Peyer's patch (tissue), 4 donors: ENCODE data around the gene SKI. TPM values are rescaled to one million over a fixed set of nuclear protein-coding genes. Genes with fewer than 3 reads are reported as not detected.

Experiments used
- DNase-seq, 3 donors: peaks; one replicate each; pipeline ENCODE4 v3.0.0-alpha.2; 2017 to 2019
- H3K27ac ChIP-seq, 4 donors: fragments of 200-600 bp; sonication (generic); one replicate each; pipeline ENCODE4 v1.5.1; 2016 to 2019
- H3K27me3 ChIP-seq, 2 donors: fragments of 200-600 bp; sonication (generic); one replicate each; pipeline ENCODE4 v1.5.1; 2019
- H3K36me3 ChIP-seq, 3 donors: fragments of 200-600 bp; sonication (generic); one replicate each; pipeline ENCODE4 v1.5.1; 2016 to 2019
- H3K4me1 ChIP-seq, 4 donors: fragments of 200-600 bp; sonication (generic); one replicate each; pipeline ENCODE4 v1.5.1; 2016 to 2019
- H3K4me3 ChIP-seq, 4 donors: fragments of 200-600 bp; sonication (generic); 1 replicate in 3 of 4; 2 replicates in 1 of 4; pipeline ENCODE4 v1.5.1; 2016 to 2019; ENCODE audit warnings: mild to moderate bottlenecking in 1 of 4
- H3K9me3 ChIP-seq, 4 donors: fragments of 200-600 bp; sonication (generic); one replicate each; pipeline ENCODE4 v1.5.1; 2016 to 2019; ENCODE audit warnings: mild to moderate bottlenecking in 1 of 4
- POLR2A ChIP-seq, 2 donors: fragments of 450-650 bp; IDR thresholded peaks; one replicate each; pipeline ENCODE4 v1.5.1; 2017; ENCODE audit warnings: antibody characterized with exemption in 2 of 2, mild to moderate bottlenecking in 2 of 2, moderate library complexity in 2 of 2
- total RNA-seq, 4 donors: library from RNA; depleted of rRNA; stranded (reverse); fragments of >200 nt; gene quantifications; one replicate each; pipeline ENCODE4 v1.1.0, GENCODE V29; 2016
- TF ChIP-seq, protein P1 (sequence below), 6 experiments: fragments of 450-650 bp in 4 of 6; fragments of 200-600 bp in 2 of 6; sonication (generic) in 1 of 6; IDR thresholded peaks; one replicate each; pipeline ENCODE4 v1.5.1; 2017 to 2019; ENCODE audit warnings: antibody characterized with exemption in 6 of 6, mild to moderate bottlenecking in 3 of 6, moderate library complexity in 1 of 6

The SKI gene
- total RNA-seq, 4 donors from 2014 or later: 20.1 to 41.5 (median 37.1) TPM

DNA sequence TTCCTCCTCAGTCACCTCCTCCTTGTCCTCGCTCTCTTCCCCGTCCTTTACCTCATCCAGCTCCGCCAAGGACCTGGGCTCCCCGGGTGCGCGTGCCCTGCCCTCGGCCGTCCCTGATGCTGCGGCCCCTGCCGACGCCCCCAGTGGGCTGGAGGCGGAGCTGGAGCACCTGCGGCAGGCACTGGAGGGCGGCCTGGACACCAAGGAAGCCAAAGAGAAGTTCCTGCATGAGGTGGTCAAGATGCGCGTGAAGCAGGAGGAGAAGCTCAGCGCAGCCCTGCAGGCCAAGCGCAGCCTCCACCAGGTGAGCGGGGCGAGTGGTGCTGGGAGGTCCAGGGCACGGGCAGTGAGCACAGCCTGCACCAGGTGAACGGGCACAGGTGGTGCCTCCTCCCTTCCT, 76.2 kb downstream of the SKI start:
- H3K9me3 ChIP-seq: no peaks in the 10 kb centered on the region
- TF ChIP-seq, protein P1, sequence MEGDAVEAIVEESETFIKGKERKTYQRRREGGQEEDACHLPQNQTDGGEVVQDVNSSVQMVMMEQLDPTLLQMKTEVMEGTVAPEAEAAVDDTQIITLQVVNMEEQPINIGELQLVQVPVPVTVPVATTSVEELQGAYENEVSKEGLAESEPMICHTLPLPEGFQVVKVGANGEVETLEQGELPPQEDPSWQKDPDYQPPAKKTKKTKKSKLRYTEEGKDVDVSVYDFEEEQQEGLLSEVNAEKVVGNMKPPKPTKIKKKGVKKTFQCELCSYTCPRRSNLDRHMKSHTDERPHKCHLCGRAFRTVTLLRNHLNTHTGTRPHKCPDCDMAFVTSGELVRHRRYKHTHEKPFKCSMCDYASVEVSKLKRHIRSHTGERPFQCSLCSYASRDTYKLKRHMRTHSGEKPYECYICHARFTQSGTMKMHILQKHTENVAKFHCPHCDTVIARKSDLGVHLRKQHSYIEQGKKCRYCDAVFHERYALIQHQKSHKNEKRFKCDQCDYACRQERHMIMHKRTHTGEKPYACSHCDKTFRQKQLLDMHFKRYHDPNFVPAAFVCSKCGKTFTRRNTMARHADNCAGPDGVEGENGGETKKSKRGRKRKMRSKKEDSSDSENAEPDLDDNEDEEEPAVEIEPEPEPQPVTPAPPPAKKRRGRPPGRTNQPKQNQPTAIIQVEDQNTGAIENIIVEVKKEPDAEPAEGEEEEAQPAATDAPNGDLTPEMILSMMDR (IDR thresholded peaks at IDR 0.05): no peak
- no peak for TF ChIP-seq POLR2A (IDR thresholded peaks at IDR 0.05)
- H3K4me1 ChIP-seq: peaks cover 0 to 31% (median 20%) of the 10 kb centered on the region in 4 donors
- peaks cover 0 to 61% (median 0%) of the 10 kb centered on the region in 3 donors for H3K36me3 ChIP-seq
- no peaks in the 10 kb centered on the region for H3K27me3 ChIP-seq
- H3K27ac ChIP-seq: no peak overlapping the region
- no peak for DNase-seq
- H3K4me3 ChIP-seq: no peak overlapping the region

DNA sequence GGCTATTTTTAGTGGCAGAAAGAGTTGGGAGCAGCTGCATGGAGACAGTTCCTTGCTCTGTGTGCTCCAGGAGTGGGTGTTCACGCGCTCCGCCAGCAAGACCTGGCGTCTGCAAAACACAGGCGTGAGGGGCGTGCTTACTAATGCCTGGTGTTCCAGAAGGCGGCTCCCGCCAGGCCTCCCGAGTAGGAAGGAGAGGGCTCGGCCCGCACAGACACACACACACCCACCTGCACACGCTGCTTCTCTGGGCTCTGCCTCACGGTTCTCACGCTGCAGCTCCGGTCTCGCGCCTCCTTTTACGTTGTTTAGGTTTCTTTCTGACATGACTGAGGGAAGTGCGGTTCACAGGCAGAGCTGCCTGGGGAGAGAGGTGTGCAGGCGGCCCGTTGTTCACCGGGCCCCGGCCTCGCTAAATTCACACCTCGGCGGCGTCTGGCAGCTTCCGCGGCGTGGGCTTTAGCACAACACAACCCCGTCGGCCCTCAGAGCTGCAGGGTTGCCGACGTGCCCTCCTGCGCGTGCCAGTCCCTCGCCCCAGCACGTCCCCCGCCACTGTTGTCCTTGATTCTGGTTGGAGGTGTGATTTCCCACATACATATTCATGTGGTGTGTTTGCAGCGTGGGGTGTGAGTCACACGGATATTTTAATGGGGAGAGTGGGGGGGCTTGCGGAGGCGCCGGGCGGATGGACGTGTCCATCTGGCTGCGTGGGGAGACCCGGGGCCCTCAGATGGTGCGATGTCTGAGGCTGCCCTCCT, 77.0 kb downstream of the SKI start:
- no peaks in the 10 kb centered on the region for H3K9me3 ChIP-seq
- no peak overlapping the region for H3K4me3 ChIP-seq
- peaks cover 0 to 24% (median 11%) of the 10 kb centered on the region in 4 donors for H3K4me1 ChIP-seq
- no peaks in the 10 kb centered on the region for H3K27me3 ChIP-seq
- H3K27ac ChIP-seq: no peak overlapping the region
- H3K36me3 ChIP-seq: peaks cover 0 to 63% (median 0%) of the 10 kb centered on the region in 3 donors
- TF ChIP-seq, protein P1 (IDR thresholded peaks at IDR 0.05): no peak
- TF ChIP-seq POLR2A (IDR thresholded peaks at IDR 0.05): no peak
- DNase-seq: no peak

GRCh38 chr1:2306151-2306978, 78.2 kb downstream of the SKI start:
- H3K9me3 ChIP-seq: no peaks in the 10 kb centered on the region
- TF ChIP-seq POLR2A (IDR thresholded peaks at IDR 0.05): no peak
- TF ChIP-seq, protein P1 (IDR thresholded peaks at IDR 0.05): no peak
- H3K36me3 ChIP-seq: peaks cover 0 to 66% (median 0%) of the 10 kb centered on the region in 3 donors
- no peak for DNase-seq
- H3K27me3 ChIP-seq: no peaks in the 10 kb centered on the region
- no peak overlapping the region for H3K4me3 ChIP-seq
- H3K27ac ChIP-seq: no peak overlapping the region
- H3K4me1 ChIP-seq: peaks cover 0 to 18% (median 5%) of the 10 kb centered on the region in 4 donors

DNA sequence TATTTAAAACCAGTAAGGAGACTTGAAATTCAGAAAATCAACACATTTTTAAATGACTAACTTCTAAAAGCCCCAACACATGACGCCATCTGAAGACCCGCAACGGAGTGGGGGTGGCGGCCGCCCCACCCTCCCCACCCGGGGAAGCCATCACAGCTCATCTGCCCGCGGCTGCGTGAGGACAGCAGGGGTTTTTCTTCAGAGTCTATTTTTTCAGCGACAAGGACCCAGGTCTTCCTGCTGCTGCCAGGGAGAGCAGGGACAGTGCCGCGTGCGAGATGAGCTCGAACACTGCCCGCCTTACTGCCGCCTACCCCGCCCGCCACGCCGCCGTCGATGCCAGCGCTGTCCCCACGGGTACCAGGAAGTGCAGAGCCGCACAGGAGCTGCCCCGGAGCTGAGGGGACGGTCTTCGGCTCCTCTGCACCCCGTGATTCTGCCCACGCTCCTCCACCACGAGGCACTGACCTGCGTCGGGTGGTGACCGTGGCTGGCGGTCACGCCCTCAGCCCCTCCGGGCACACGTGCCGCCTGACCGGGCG, 79.0 kb downstream of the SKI start:
- H3K4me3 ChIP-seq: no peak overlapping the region
- H3K4me1 ChIP-seq: peaks cover 0 to 20% (median 7%) of the 10 kb centered on the region in 4 donors
- no peaks in the 10 kb centered on the region for H3K27me3 ChIP-seq
- TF ChIP-seq, protein P1 (IDR thresholded peaks at IDR 0.05): no peak
- TF ChIP-seq POLR2A (IDR thresholded peaks at IDR 0.05): no peak
- peaks cover 0 to 66% (median 0%) of the 10 kb centered on the region in 3 donors for H3K36me3 ChIP-seq
- DNase-seq: no peak
- H3K27ac ChIP-seq: no peak overlapping the region
- no peaks in the 10 kb centered on the region for H3K9me3 ChIP-seq

DNA sequence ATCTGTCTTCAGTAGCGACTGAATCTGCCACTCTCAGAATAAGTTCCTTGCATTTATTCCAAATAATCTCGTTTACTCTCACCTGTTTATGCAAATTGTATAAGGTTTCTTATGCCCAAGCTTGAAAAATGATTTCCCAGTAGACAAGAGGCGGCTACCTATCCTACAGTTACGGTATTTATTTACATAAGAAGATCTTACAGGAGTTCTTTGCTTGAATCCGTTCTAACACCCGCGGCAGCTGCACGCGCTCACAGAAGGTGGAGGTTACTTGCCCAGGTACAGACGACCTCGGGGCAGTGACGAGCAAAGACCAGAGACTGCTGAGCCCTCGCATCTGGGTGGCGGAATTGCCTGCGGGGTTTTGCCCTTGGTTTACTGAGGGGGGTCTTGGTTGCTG, 79.9 kb downstream of the SKI start:
- Histone ChIP-seq H3K27ac (no peak overlapping the region), H3K27me3 (no peaks in the 10 kb centered on the region), H3K36me3 (peaks cover 0 to 66% (median 0%) of the 10 kb centered on the region in 3 donors), H3K4me3 (no peak overlapping the region), H3K4me1 (peaks cover 4 to 28% (median 13%) of the 10 kb centered on the region in 4 donors), H3K9me3 (no peaks in the 10 kb centered on the region)
- no peak for DNase-seq
- TF ChIP-seq, protein P1 (IDR thresholded peaks at IDR 0.05): no peak
- TF ChIP-seq POLR2A (IDR thresholded peaks at IDR 0.05): no peak
